HepG2 (cell line): ENCODE measurements around the gene EPB41L4A.

ENCODE experiments used
- ELF4 ChIP-seq: sonication (generic); formaldehyde crosslinking; IDR thresholded peaks from 2 replicates; pipeline ENCODE4 v1.5.0; 2020; ENCODE audit warnings: missing genetic modification reagents, mild to moderate bottlenecking, moderate library complexity, borderline replicate concordance
- ZNF224 ChIP-seq: sonication (generic); formaldehyde crosslinking; IDR thresholded peaks from 2 replicates; pipeline ENCODE4 v1.5.0; 2020; ENCODE audit warnings: mild to moderate bottlenecking, missing genetic modification reagents
- ZNF292 ChIP-seq: sonication (generic); formaldehyde crosslinking; IDR thresholded peaks from 2 replicates; pipeline ENCODE4 v1.8.1; 2022; ENCODE audit warnings: mild to moderate bottlenecking, low read depth, missing genetic modification reagents, borderline replicate concordance
- TF ChIP-seq, protein P1 (sequence below): sonication (generic); formaldehyde crosslinking; IDR thresholded peaks from 2 replicates; pipeline ENCODE4 v1.5.0; 2020; ENCODE audit warnings: mild to moderate bottlenecking, missing genetic modification reagents, moderate library complexity

DNA sequence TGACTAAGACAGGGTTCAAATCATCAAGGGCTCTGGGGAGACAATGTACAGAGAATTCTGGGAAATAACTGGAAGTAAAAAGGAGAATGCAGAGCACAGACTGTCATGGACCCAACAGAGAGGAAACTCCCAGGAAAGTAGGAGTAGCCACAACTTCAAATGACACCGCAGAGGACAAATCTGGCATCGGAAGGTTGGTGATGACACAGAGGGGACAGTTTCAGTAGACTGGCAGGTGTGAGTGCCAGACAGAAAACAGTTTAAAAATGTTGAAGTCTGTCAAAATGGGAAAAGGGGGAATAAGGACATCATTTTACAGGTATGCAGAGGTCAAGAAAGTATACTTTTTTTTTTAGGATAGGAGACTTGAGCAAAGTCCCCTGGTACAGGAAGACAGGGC lies 70.2 kb downstream of the EPB41L4A start:
- TF ChIP-seq ZNF224 (CRISPR knock-in tag) (no peak), ELF4 (CRISPR knock-in tag) (no peak), ZNF292 (no peak)
- TF ChIP-seq, protein P1, sequence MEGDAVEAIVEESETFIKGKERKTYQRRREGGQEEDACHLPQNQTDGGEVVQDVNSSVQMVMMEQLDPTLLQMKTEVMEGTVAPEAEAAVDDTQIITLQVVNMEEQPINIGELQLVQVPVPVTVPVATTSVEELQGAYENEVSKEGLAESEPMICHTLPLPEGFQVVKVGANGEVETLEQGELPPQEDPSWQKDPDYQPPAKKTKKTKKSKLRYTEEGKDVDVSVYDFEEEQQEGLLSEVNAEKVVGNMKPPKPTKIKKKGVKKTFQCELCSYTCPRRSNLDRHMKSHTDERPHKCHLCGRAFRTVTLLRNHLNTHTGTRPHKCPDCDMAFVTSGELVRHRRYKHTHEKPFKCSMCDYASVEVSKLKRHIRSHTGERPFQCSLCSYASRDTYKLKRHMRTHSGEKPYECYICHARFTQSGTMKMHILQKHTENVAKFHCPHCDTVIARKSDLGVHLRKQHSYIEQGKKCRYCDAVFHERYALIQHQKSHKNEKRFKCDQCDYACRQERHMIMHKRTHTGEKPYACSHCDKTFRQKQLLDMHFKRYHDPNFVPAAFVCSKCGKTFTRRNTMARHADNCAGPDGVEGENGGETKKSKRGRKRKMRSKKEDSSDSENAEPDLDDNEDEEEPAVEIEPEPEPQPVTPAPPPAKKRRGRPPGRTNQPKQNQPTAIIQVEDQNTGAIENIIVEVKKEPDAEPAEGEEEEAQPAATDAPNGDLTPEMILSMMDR (CRISPR knock-in tag): no peak
